ENCODE measurements around the gene ALDH1L1.

- TF ChIP-seq ZNF219 (CRISPR knock-in tag; IDR thresholded peaks at IDR 0.05; ENCODE audit: borderline replicate concordance) (no peak), MAX (CRISPR knock-in tag; IDR thresholded peaks at IDR 0.05) (no peak), PREB (CRISPR knock-in tag; IDR thresholded peaks at IDR 0.05; ENCODE audit: borderline replicate concordance) (no peak), CTCF (IDR thresholded peaks at IDR 0.05) (no peak), ARID4B (CRISPR knock-in tag; IDR thresholded peaks at IDR 0.05; ENCODE audit: borderline replicate concordance) (no peak), ATF3 (CRISPR knock-in tag; conservative IDR thresholded peaks at IDR 0.05) (no peak), JUN (CRISPR knock-in tag; IDR thresholded peaks at IDR 0.05) (no peak), ELF4 (CRISPR knock-in tag; IDR thresholded peaks at IDR 0.05; ENCODE audit: low read depth) (no peak), USF2 (CRISPR knock-in tag; IDR thresholded peaks at IDR 0.05) (no peak), E2F4 (CRISPR knock-in tag; IDR thresholded peaks at IDR 0.05; ENCODE audit: borderline replicate concordance, low read depth) (no peak), STAT6 (CRISPR knock-in tag; conservative IDR thresholded peaks at IDR 0.05; ENCODE audit: low read depth) (no peak), HMGA2 (CRISPR knock-in tag; IDR thresholded peaks at IDR 0.05) (no peak), CREM (CRISPR knock-in tag; IDR thresholded peaks at IDR 0.05) (no peak)
Measured at GRCh38 chr3:126166009-126166408, 14.4 kb downstream of the ALDH1L1 start.
